Stimulated activated CD8-positive, alpha-beta memory T cell treated with anti-CD3 and anti-CD28 coated beads, Interleukin-15, amount 100 ng/mL, for 24 hours (primary cell): Measurements from ENCODE around the gene HBZ.
"Not testable (repeated sequence)": the region's sequence is repeated elsewhere in the genome, so short reads cannot be mapped to it uniquely, and the experiment has no call there.

Experiments
- DNase-seq: peaks from one replicate; pipeline ENCODE4 v3.0.0-alpha.2; 2020; ENCODE audit warnings: low read depth

The HBZ gene

GRCh38 chr16:164827-165538, 12.5 kb downstream of the HBZ start:
- no peak for DNase-seq

- no peak for DNase-seq
Observed at GRCh38 chr16:165539-166374, 13.3 kb downstream of the HBZ start, which contains the start of gene HBM. Gene HBM, plus strand, starts transcription at chr16:165978. Its CDS starts 20 bp downstream, at chr16:165998.

GRCh38 chr16:166375-167121, 14.1 kb downstream of the HBZ start:
- DNase-seq = no peak

DNA sequence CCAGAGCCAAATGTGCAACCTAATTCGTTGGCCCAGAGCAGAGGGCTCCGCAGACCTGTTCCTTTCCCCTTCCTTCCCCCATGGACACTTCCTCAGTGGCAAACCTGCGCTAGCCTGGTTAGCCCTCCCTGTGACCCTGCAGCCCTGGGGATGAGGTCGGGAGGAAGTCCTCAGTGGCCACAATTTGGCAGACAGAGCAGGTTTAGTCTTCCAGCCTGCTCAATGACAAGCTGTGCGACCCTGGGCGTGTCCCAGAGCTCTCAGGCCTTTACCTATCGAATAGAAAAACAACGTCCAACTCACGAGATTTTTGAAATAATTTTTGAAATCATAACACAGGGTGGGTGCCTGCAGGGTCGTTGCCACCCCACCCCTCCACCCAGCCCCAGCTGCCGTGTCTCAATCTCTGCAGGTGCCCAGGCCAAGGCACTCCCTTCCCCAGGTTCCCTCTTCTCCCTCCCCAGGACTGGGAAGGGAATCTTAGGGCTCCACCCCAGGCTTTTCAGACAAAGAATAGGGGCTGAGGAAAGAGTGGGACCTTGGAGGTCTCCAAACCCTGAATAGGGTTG, 14.8 kb downstream of the HBZ start:
- no peak for DNase-seq

DNA sequence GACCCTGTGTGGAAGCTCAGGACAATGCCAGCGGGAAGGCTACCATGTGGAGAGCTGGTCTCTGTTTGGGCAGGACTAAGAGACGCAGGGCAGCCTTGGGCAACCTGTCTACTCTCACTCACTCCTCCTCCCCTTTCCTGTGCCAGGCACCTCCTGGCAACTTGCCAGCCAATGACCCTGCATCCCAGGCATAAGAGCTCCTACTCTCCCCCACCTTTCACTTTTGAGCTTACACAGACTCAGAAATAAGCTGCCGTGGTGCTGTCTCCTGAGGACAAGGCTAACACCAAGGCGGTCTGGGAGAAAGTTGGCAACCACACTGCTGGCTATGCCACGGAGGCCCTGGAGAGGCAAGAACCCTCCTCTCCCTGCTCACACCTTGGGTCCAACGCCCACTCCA, 16.0 kb downstream of the HBZ start:
- DNase-seq = no peak

GRCh38 chr16:169014-169413, 16.6 kb downstream of the HBZ start:
- no peak for DNase-seq

- not testable (repeated sequence) for DNase-seq
Observed at GRCh38 chr16:170088-170507, 17.7 kb downstream of the HBZ start.

DNA sequence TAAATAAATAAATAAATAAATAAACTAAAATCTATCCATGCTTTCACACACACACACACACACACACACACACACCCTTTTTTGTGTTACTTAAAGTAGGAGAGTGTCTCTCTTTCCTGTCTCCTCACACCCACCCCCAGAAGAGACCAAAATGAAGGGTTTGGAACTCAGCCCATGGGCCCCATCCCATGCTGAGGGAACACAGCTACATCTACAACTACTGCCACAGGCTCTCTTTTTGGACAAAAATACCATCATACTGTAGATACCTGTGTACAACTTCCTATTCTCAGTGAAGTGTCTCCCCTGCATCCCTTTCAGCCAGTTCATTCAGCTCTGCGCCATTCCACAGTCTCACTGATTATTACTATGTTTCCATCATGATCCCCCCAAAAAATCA, 18.3 kb downstream of the HBZ start:
- no peak for DNase-seq

DNA sequence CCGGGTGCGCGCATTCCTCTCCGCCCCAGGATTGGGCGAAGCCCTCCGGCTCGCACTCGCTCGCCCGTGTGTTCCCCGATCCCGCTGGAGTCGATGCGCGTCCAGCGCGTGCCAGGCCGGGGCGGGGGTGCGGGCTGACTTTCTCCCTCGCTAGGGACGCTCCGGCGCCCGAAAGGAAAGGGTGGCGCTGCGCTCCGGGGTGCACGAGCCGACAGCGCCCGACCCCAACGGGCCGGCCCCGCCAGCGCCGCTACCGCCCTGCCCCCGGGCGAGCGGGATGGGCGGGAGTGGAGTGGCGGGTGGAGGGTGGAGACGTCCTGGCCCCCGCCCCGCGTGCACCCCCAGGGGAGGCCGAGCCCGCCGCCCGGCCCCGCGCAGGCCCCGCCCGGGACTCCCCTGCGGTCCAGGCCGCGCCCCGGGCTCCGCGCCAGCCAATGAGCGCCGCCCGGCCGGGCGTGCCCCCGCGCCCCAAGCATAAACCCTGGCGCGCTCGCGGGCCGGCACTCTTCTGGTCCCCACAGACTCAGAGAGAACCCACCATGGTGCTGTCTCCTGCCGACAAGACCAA, 20.0 kb downstream of the HBZ start, which contains the start of gene HBA2:
Gene HBA2 (plus strand): TSS at position 503 of the 568 bp plus-strand sequence. CDS start 37 bp downstream, at position 540.
- DNase-seq = not testable (repeated sequence)

GRCh38 chr16:173211-173854, 20.9 kb downstream of the HBZ start:
- DNase-seq = not testable (repeated sequence)

GRCh38 chr16:173928-174769, 21.7 kb downstream of the HBZ start:
- DNase-seq = not testable (repeated sequence)

GRCh38 chr16:175011-175949, 22.8 kb downstream of the HBZ start:
- no peak for DNase-seq

DNA sequence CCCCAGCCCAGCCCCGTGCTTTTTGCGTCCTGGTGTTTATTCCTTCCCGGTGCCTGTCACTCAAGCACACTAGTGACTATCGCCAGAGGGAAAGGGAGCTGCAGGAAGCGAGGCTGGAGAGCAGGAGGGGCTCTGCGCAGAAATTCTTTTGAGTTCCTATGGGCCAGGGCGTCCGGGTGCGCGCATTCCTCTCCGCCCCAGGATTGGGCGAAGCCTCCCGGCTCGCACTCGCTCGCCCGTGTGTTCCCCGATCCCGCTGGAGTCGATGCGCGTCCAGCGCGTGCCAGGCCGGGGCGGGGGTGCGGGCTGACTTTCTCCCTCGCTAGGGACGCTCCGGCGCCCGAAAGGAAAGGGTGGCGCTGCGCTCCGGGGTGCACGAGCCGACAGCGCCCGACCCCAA, 23.6 kb downstream of the HBZ start:
- DNase-seq = not testable (repeated sequence)

GRCh38 chr16:176477-177382, 24.3 kb downstream of the HBZ start, which contains the start of gene HBA1:
Gene HBA1, plus strand, starts transcription at chr16:176680. Its CDS starts 37 bp downstream, at chr16:176717.
- DNase-seq = not testable (repeated sequence)

GRCh38 chr16:177394-177822, 25.0 kb downstream of the HBZ start:
- DNase-seq = no peak

GRCh38 chr16:177981-178667, 25.7 kb downstream of the HBZ start:
- DNase-seq = no peak

DNA sequence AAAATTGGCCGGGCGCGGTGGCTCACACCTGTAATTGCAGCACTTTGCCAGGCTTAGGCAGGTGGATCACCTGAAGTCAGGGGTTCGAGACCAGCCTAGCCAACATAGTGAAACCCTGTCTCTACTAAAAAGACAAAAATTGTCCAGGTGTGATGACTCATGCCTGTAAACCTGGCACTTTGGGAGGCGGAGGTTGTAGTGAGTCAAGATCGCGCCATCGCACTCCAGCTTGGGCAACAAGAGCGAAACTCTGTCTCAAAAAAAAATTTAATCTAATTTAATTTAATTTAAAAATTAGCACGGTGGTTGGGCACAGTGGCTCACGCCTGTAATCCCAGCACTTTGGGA, 26.2 kb downstream of the HBZ start:
- DNase-seq = no peak
